HepG2 (cell line): Measurements from ENCODE around the gene SH3PXD2A.

Experiments
- NFE2L2 ChIP-seq: fragments of 150-350 bp; IDR thresholded peaks from 2 replicates; pipeline ENCODE4 v1.6.1; 2014; ENCODE audit warnings: low read length
- PAX8 ChIP-seq: sonication (generic); formaldehyde crosslinking; IDR thresholded peaks from 2 replicates; pipeline ENCODE4 v1.8.0; 2022; ENCODE audit warnings: mild to moderate bottlenecking, missing genetic modification reagents, borderline replicate concordance
- RFX5 ChIP-seq: IDR thresholded peaks from 2 replicates; pipeline ENCODE4 v1.6.1; 2011; ENCODE audit warnings: low read depth, low read length, improper control_type of control experiment
- TOE1 ChIP-seq: sonication (generic); formaldehyde crosslinking; IDR thresholded peaks from 2 replicates; pipeline ENCODE4 v1.4.0; 2020; ENCODE audit warnings: mild to moderate bottlenecking, missing genetic modification reagents
- ZNF207 ChIP-seq: fragments of 450-650 bp; IDR thresholded peaks from 2 replicates; pipeline ENCODE4 v1.6.1; 2016; ENCODE audit warnings: antibody characterized with exemption, borderline replicate concordance
- ZNF660 ChIP-seq: sonication (generic); formaldehyde crosslinking; IDR thresholded peaks from 2 replicates; pipeline ENCODE4 v1.5.1; 2020; ENCODE audit warnings: mild to moderate bottlenecking, low read depth, missing genetic modification reagents, borderline replicate concordance

- TF ChIP-seq PAX8 (CRISPR knock-in tag) (no peak), TOE1 (no peak), ZNF660 (CRISPR knock-in tag) (no peak), ZNF207 (no peak), RFX5 (no peak), NFE2L2 (no peak)
Observed at GRCh38 chr10:103871006-103871405, 15.6 kb upstream of the SH3PXD2A start.
